CD4-positive, alpha-beta T cell (primary cell): Measurements from ENCODE around the gene CXCL14. TPM values are rescaled to one million over a fixed set of nuclear protein-coding genes. Genes with fewer than 3 reads are reported as not detected.

ENCODE experiments used
- ATAC-seq: fragments of 200-7000 bp; cut with Tn5 transposase; one replicate; pipeline ENCODE4 v1.10.0; 2022; ENCODE audit warnings: mild to moderate bottlenecking; ENCODE audit not compliant: poor library complexity
- CTCF ChIA-PET: fragments of 350-600 bp; sonication (Branson Sonifier 250); formaldehyde crosslinking; loops from one replicate; lab custom pipeline; 2021; ENCODE audit warnings: antibody characterized with exemption, inconsistent platforms; lab: Charles Lee
- POLR2A ChIA-PET: fragments of 350-600 bp; sonication (Branson Sonifier 250); formaldehyde crosslinking; loops from one replicate; lab custom pipeline; 2021; ENCODE audit warnings: antibody characterized with exemption, inconsistent platforms; lab: Charles Lee
- DNase-seq, 14 experiments: peaks; one replicate each; pipeline ENCODE4 v3.0.0-alpha.2; 2013 to 2020; ENCODE audit warnings: mixed read lengths in 2 of 14
- H3K27ac ChIP-seq, 2 donors: one replicate each; pipeline versions ENCODE4 v1.5.1 to v1.7.0; 2013; ENCODE audit warnings: low read length in 2 of 2, low read depth in 1 of 2, mild to moderate bottlenecking in 1 of 2
- H3K27me3 ChIP-seq, 2 experiments: 1 replicate in 1 of 2; 2 replicates in 1 of 2; pipeline versions ENCODE4 v1.6.1 to v1.7.0; 2013; ENCODE audit warnings: low read length in 2 of 2, control low read depth in 1 of 2, mild to moderate bottlenecking in 1 of 2, moderate library complexity in 1 of 2; ENCODE audit not compliant: insufficient read depth in 2 of 2, control insufficient read depth in 1 of 2
- H3K36me3 ChIP-seq: one replicate; pipeline ENCODE4 v1.6.1; 2013; ENCODE audit warnings: low read length, control low read depth; ENCODE audit not compliant: insufficient read depth
- H3K4me1 ChIP-seq: one replicate; pipeline ENCODE4 v1.6.1; 2013; ENCODE audit warnings: low read length, control low read depth; ENCODE audit not compliant: insufficient read depth
- H3K4me3 ChIP-seq: one replicate; pipeline ENCODE4 v1.5.1; 2013; ENCODE audit warnings: mild to moderate bottlenecking, low read length, moderate library complexity
- H3K9me3 ChIP-seq, 2 experiments: 1 replicate in 1 of 2; 2 replicates in 1 of 2; pipeline versions ENCODE4 v1.6.1 to v1.7.0; 2013; ENCODE audit warnings: low read length in 2 of 2, mild to moderate bottlenecking in 2 of 2, control low read depth in 1 of 2, moderate library complexity in 1 of 2; ENCODE audit not compliant: control insufficient read depth in 1 of 2, insufficient read depth in 1 of 2
- H3K27ac Mint-ChIP-seq: one replicate; pipeline ENCODE4 v1.8.0; 2020; ENCODE audit warnings: mixed read lengths
- H3K27me3 Mint-ChIP-seq: one replicate; pipeline ENCODE4 v1.8.0; 2021; ENCODE audit warnings: mixed read lengths
- H3K36me3 Mint-ChIP-seq: one replicate; pipeline ENCODE4 v1.8.0; 2021; ENCODE audit warnings: low read depth, mixed read lengths
- H3K4me1 Mint-ChIP-seq: one replicate; pipeline ENCODE4 v1.8.0; 2021; ENCODE audit warnings: low read depth, mixed read lengths
- H3K4me3 Mint-ChIP-seq: one replicate; pipeline ENCODE4 v1.8.0; 2020; ENCODE audit warnings: mild to moderate bottlenecking, mixed read lengths
- H3K9me3 Mint-ChIP-seq: one replicate; pipeline ENCODE4 v1.8.0; 2020; ENCODE audit warnings: mixed read lengths
- intact Hi-C, 2 experiments: fragments of 100-400 bp; cut with DNase I in 1 of 2; cut with micrococcal nuclease in 1 of 2; formaldehyde crosslinking; loops; one replicate each; pipeline versions ENCODE4 v1.15.1 to v1.9.0; 2023 to 2025; cut with DNase I, micrococcal nuclease
- total RNA-seq, 174 experiments: library from RNA in 2 of 174; stranded (reverse) in 2 of 174; gene quantifications; one replicate each; pipeline ENCODE4 v1.2.3 and lab custom pipeline; 2021 to 2026
- TF ChIP-seq, protein P1 (sequence below): fragments of 200-600 bp; IDR thresholded peaks from one replicate; pipeline ENCODE4 v1.8.0; 2022; ENCODE audit warnings: antibody characterized with exemption, mild to moderate bottlenecking

CXCL14 gene
- total RNA-seq, 2 experiments from 2014 or later, result not detected

DNA sequence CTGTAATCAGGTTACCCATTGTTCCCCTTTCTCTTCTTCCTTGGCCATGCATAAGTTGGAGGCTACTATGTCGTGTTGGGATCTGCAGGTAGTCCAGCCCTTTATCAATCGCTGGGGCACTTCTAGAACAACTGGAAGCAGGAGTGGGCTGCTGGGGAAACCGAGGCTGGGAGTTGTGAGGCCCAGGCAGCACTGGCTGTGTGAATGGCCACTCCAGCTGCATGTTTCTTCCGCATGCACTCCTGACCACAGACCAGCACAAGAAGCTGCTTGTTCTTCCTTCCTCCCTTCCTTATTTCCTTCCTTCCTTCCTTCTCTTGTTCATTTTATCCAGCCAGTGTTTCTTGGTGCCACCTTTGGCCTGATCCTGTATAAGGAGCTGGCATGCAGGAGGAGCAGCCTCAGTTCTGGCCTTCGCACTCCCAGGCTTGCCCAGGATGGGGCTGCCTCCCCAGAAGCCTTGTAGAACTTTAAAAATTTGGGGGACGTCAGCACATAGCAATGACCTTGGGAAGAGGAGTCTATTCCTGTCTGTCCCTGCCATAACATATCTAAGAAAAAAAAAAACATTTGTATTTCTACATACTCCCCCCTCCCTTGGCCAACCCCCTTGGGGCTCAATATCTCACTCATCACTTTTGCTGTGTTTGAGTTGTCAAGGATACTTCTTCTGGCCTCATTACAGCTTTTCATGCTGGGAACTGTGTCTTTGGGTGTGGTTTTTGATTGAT lies 20.8 kb upstream of the CXCL14 start:
- no peak overlapping the region for H3K27ac ChIP-seq
- peaks cover 0 to 4% of the 10 kb centered on the region in 2 experiments for H3K9me3 ChIP-seq
- CTCF ChIA-PET, result no interaction called here
- DNase-seq (no peak), ATAC-seq (no peak)
- H3K36me3 ChIP-seq, result no peaks in the 10 kb centered on the region
- POLR2A ChIA-PET, result no interaction called here
- H3K4me3 Mint-ChIP-seq, result no peak overlapping the region
- peaks cover 30% of the 10 kb centered on the region for H3K27me3 Mint-ChIP-seq
- H3K27ac Mint-ChIP-seq, result no peak overlapping the region
- intact Hi-C loops, result no loop called here
- no peaks in the 10 kb centered on the region for H3K4me1 Mint-ChIP-seq
- H3K9me3 Mint-ChIP-seq, result no peaks in the 10 kb centered on the region
- H3K4me3 ChIP-seq, result no peak overlapping the region
- H3K27me3 ChIP-seq, result no peaks in the 10 kb centered on the region
- no peaks in the 10 kb centered on the region for H3K36me3 Mint-ChIP-seq
- TF ChIP-seq, protein P1, sequence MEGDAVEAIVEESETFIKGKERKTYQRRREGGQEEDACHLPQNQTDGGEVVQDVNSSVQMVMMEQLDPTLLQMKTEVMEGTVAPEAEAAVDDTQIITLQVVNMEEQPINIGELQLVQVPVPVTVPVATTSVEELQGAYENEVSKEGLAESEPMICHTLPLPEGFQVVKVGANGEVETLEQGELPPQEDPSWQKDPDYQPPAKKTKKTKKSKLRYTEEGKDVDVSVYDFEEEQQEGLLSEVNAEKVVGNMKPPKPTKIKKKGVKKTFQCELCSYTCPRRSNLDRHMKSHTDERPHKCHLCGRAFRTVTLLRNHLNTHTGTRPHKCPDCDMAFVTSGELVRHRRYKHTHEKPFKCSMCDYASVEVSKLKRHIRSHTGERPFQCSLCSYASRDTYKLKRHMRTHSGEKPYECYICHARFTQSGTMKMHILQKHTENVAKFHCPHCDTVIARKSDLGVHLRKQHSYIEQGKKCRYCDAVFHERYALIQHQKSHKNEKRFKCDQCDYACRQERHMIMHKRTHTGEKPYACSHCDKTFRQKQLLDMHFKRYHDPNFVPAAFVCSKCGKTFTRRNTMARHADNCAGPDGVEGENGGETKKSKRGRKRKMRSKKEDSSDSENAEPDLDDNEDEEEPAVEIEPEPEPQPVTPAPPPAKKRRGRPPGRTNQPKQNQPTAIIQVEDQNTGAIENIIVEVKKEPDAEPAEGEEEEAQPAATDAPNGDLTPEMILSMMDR, result no peak
- H3K4me1 ChIP-seq, result no peaks in the 10 kb centered on the region

- Histone ChIP-seq H3K9me3 (peaks cover 0 to 4% of the 10 kb centered on the region in 2 experiments), H3K27ac (no peak overlapping the region), H3K4me1 (no peaks in the 10 kb centered on the region), H3K4me3 (no peak overlapping the region), H3K36me3 (no peaks in the 10 kb centered on the region), H3K27me3 (no peaks in the 10 kb centered on the region)
- TF ChIP-seq, protein P1, result no peak
- intact Hi-C loops, result no loop called here
- CTCF ChIA-PET, result no interaction called here
- no peaks in the 10 kb centered on the region for H3K36me3 Mint-ChIP-seq
- H3K4me1 Mint-ChIP-seq, result no peaks in the 10 kb centered on the region
- H3K9me3 Mint-ChIP-seq, result no peaks in the 10 kb centered on the region
- no peak overlapping the region for H3K27ac Mint-ChIP-seq
- POLR2A ChIA-PET, result interaction anchor here (0.6 kb wide), 1 partner anchor 223 kb away, joined by 3 read pairs; no protein-coding TSS in a partner anchor
- no peak overlapping the region for H3K4me3 Mint-ChIP-seq
- DNase-seq, result no peak
- peaks cover 30% of the 10 kb centered on the region for H3K27me3 Mint-ChIP-seq
- ATAC-seq, result no peak
Observed at GRCh38 chr5:135598691-135599395, 20.1 kb upstream of the CXCL14 start.

- no peaks in the 10 kb centered on the region for H3K4me1 Mint-ChIP-seq
- DNase-seq (no peak), ATAC-seq (no peak)
- TF ChIP-seq, protein P1, result no peak
- Histone ChIP-seq H3K9me3 (peaks cover 0 to 4% of the 10 kb centered on the region in 2 experiments), H3K36me3 (no peaks in the 10 kb centered on the region), H3K4me1 (no peaks in the 10 kb centered on the region), H3K27ac (no peak overlapping the region), H3K27me3 (no peaks in the 10 kb centered on the region), H3K4me3 (no peak overlapping the region)
- no peak overlapping the region for H3K27ac Mint-ChIP-seq
- ChIA-PET CTCF (no interaction called here), POLR2A (no interaction called here)
- no peaks in the 10 kb centered on the region for H3K36me3 Mint-ChIP-seq
- no peak overlapping the region for H3K4me3 Mint-ChIP-seq
- peaks cover 35% of the 10 kb centered on the region for H3K27me3 Mint-ChIP-seq
- intact Hi-C loops, result no loop called here
- H3K9me3 Mint-ChIP-seq, result no peaks in the 10 kb centered on the region
Observed at GRCh38 chr5:135596788-135597187, 18.0 kb upstream of the CXCL14 start.
